HG02870 (cell line): ENCODE results near the gene CPEB1.

Experiments used
- ATAC-seq: cut with Tn5 transposase; IDR thresholded peaks from one replicate; pipeline ENCODE4 v1.9.1; 2021; ENCODE audit warnings: mild to moderate bottlenecking, moderate library complexity; ENCODE audit not compliant: unreplicated experiment

CPEB1 gene

DNA sequence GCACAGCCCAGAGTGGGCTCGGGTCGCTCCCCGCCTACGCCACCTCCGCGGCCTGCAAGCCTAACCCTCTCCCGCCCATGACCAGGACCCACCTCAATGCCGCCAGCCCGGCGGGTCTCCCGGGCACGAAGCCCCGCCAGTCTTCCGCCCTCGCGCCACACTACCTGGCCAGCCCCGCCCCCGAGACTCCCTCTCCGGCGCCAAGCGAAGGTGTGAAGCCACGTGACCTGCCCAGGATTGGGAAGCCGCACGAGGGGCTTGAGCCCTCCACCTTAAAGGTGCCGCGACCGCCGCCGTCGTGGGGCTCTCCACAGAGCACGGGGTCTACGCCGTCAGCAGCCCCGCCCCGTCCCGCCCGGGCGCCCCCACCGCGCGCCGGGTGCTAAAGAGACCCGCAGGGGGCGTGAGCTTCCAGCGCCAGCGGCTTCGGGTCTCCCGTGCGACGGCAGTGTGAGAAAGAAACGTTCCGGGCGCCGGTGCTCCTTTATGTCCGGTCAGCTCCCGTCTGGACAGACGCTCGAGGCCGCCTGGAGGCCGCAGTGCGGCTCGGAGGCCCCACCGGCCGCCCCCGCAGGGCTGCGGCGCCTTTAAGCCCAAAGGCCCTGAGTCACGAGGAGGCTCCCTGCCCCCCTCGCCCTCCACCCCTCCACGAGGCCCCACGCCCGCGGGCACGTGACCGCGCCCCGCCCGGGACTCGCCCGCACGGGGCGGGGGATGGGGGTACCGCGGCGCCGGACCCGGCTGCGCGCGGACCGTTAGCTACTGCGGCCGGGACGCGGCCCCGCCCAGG lies at the start of gene CPEB1:
CPEB1 (minus strand) TSS at position 319 of the 790 bp plus-strand sequence. CDS start 18,904 bp downstream, outside the sequence.
- no peak for ATAC-seq

DNA sequence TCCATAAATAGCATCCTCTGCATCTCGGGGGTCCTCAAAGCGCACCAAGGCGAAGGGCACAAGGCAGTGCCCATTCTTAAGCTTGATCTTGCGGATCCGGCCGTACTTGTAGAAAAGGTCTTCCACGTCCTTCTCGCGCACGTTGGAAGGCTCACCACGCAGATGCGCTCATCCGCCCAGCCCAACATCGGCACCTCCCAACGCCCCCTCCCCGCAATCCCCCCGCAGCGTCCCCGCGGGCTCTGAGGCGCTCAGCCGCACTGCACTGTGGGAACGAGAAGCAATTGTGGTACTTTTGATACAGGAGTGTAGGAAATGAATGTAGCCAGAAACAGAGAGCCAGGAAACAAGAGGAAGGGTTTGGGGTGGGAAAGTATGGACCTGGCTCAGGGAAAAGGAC lies 45.0 kb upstream of the CPEB1 start:
- ATAC-seq: no peak

DNA sequence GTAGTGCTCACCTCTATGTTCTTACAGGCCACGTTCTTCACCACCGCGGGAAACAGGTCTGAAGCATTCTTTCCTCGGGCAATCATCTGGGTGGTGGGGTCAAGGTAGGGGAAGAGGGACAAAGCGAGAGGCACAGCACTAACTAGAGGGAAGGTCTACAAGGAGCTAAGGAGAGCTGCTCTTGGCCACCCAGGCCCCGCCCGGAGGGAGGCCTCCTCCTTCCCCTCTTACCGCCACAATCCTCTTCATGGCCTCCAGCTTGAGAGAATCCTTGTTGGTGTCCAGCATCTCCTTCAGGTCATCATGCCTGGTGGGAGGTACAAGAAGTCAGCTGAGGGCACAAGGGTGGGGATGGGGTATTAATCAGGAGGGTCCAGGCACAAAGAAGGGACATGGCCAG lies 42.0 kb upstream of the CPEB1 start:
- ATAC-seq: no peak

DNA sequence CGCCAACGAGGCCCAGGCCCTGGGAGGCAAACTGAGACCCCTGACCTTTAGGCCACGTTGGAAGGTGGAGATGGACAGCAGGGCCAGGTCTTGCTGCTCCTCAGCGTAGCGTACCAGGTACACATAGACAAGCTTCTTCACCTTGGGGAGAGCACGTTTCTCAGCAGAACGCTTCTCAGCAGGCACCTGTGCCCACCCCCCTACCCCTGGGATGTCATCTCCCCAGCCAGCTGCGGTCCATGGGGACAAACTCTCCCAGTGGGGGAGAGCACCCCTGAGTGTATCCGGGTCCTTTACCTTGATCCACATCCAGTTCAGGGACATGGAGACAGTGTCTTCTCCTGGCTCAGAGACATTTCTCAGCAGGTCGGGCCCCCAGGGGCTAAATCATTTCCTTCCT lies 41.5 kb upstream of the CPEB1 start:
- no peak for ATAC-seq

DNA sequence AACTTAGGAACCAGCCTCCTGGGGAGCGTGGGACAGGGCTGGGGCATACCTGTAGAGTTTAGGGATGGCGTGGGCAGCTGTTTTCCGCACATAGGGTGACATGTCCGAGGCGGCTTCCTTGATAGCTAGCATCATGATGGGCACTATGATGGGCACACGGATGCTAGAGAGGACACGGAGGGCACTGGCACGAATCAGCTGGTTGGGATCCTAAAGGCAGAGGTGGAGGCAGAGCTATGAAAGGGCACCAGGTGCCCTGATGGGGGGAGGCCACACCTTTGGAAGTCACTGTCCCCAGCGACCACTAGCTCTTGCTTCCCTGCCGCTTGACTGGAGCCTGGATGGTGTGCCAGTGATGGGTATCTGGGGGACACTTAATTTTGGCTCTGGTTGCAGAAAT lies 34.2 kb upstream of the CPEB1 start:
- ATAC-seq: no peak

DNA sequence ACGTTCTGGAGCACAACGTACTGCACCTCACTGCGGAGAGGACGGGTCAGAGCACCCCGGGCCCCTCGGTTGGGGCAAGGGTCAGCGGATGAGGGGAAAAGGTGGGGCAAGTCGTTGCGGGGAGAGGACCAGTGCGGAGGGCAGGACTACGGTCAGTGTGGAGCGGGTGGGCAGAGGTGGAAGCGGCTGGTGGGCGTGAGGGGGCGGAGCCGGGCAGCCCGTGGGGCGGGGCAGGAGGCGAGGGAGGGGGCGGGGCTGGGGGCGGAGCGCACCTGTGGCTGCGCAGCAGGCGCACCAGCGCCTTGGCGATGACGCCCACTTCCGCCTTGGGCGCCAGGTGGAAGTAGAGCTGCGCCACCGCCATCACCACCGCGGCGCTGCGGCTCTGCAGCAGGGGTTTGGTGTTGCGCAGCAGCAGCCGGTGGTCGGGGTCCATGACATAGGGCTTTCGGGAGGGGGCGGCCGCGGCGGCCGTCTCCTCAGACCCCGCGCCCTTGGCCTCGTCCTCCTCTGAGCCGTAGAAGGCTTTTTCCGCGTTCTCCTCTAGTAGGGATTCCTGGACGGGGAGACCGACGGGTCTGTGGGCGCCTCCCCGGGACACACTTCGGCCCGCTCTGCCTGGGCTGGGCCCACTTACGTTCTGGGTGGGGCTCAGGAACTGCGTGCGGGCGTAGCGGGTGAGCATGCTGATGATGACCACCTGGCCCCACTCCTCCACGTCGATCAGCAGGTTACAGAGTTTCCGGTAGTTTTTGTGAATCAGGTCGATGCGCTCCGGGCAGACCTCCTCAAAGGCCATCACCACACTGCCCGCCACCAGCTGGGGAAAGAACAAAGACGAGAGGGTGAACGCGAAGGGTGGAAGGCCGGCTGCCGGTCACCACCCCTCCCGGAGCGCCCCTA lies 33.3 kb upstream of the CPEB1 start:
- peak; percentile 59 for ATAC-seq

DNA sequence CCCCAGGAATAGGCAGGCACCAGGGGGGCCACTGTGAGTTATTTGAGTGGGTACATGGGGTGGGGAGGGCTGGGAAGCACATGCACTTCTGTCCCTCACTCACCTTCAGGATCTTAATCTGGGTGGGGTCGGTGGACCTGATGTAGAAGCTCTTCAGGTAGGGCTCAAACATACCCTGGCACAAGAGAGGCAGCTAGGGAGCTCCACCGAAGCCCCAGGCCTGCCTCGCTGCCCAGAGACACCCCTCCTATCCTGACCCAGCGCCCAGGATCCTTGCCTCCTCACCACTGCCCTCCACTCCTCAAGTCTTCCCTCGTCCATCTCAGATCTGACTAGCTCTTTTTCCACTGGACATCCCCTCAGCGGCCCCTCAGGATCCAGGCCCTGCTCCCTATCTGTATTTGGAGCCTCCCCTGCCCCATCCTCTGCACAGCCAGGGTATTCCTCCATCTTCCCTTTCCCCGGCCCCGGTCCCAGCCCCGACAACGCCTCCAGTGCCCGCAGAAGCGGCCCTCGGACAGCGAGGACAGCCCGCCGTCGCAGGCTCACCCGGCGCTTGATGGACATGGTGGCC lies 32.5 kb upstream of the CPEB1 start:
- no peak for ATAC-seq

DNA sequence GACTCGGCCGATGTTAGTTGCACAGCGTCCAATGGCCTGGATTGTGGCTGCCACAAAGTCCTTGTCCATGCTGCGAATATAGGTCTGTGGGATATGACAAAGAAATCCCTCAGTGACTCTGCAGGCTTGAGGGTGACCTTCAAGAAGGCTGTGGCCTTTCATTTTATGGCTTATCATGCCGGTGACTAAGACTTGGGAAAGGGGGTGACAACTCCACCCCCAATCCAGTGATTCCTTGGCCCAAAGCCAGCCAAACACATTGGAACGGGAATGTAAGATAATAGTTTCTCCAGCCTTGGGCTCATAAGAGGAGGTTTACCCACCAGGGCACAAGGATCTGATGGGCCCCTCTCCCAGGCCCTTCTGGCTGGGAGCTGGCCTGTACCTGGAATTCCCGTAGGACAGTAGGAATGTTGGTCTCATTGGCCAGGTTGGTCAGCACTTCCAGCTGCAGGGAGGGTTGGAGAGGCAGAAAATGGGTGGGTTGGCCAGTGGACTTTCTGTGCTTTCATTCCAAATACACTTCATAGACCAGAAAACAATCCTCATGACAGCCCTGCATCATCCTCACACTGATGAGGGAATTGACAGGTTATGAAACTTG lies 30.7 kb upstream of the CPEB1 start:
- no peak for ATAC-seq

DNA sequence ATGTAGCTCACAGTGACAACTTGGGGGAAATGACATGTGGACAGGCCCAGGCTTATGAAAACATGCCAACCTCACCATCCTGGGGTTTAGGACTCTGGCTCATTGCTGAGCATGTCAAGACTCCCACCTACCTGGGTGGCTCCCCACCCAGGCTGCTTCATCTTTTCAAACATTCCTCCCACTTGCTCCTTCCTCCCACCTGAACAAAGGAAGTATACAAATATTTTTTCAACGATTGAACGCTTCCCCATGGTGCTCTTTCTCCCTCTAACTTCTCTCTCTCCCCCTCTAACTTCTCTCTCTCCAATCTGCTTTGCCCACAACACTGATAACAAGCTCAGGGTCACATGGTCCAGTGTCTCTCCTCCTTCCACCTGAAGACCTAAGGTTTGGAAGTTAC lies 27.7 kb upstream of the CPEB1 start:
- no peak for ATAC-seq

DNA sequence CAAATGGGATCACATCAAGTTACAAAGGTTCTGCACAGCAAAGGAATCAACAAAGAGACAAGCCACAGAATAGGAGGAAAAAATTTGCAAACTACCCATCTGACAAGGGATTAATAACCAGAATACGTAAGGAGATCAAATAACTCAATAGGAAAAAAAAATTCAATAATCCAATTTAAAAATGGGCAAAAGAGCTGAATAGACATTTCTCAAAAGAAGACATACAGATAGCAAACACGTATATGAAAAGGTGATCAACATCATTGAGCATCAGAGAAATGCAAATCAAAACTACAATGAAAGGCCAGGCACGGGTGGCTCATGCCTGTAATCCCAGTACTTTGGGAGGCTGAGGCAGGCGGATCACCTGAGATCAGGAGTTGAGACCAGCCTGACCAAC lies 23.5 kb upstream of the CPEB1 start:
- no peak for ATAC-seq

DNA sequence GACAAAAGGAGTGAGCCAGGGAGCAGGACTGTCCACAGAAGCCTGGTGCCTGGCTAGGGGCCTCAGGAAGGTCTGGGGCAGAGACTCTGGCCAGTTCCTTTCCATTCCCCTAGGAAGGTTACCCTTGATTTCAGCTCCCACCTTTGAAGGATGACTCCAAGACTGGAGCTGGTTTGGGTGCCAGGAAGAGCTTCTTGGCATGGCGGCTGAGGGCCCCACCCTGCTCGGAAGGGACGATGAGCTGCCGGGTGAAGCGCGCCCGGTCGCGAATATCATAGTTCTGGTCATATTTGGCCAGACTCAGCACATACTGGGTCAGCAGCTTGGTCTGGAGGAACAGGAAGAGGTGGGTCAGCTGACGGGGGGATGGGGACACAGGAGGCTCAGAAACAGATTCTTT lies 19.4 kb upstream of the CPEB1 start:
- no peak for ATAC-seq

DNA sequence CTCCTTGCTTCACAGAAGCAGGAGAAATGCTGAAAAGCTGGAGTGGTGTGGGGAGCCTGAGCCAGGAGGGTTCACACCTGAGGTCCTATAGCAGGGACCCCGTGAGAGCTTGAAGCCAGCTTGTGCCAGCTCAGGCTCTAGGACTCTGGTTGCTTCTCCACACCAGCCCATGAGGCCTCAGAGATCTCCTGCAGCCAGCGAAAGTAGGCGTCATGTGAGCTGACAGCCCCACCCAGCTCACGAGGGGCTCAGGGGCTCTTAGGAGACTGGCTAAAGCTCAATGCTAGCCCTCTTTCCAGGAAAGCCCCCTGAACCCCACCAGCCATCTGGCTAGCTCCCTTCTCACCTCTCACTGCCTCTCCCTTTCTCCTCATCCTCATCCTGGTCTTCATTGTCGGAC lies 16.9 kb upstream of the CPEB1 start:
- no peak for ATAC-seq

DNA sequence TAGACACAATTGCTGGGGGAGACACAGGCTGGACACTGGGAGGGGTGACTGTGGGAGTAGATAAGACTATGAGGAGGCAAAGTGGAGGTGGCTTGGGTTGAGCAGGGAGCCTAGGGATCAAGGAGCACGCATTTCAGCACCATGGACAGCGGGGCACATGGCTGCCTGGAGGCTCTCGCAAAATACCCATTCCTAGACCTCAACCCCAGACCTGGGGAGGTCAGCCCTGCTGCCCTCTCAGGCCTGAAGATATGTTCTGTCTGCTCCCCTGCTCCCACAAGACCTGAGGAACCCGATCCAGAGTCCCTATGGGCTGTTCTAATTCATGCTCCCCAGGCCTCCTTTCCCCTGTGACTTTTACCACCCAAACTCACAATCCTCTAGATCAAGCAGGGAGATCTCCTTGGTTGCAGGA lies 16.0 kb upstream of the CPEB1 start:
- ATAC-seq: no peak

DNA sequence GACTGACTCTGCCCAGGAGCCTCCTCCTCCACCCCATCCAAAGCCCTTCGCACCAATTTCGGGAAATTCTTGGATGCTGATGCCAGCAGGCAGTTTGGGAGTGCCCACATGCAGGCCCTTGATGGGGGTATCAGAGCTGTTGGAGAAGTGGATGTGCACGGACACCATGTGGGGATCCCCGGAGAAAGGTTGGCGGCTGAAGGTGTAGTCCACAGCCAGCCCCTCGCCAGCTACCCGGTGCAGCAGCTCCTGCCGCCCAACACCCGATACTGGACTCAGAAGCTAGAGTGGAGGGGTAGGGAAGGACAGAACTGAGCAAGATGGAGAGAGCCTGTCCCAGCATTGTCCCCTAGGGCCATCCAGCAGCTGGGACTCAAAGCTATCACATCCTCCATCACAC lies 15.5 kb upstream of the CPEB1 start:
- no peak for ATAC-seq

DNA sequence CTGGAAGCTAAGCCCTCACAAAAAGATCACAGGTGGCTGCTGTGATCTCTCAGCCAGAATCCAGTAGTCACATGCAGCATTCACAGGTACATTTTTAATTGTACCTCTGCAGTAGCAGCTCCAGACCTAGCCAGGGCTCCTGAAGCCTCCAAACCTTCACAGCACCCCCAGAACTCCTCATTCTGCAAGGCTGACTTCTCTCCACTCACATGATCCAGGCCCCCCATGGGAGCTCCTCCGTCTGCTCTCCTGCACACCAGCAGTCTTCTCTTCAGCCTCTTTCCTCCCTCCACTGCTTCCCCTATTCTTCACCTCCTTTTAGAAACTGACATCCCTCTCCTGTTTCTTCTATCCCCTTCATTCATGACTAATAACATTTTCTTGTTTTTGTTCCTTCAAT lies 13.2 kb upstream of the CPEB1 start:
- no peak for ATAC-seq

DNA sequence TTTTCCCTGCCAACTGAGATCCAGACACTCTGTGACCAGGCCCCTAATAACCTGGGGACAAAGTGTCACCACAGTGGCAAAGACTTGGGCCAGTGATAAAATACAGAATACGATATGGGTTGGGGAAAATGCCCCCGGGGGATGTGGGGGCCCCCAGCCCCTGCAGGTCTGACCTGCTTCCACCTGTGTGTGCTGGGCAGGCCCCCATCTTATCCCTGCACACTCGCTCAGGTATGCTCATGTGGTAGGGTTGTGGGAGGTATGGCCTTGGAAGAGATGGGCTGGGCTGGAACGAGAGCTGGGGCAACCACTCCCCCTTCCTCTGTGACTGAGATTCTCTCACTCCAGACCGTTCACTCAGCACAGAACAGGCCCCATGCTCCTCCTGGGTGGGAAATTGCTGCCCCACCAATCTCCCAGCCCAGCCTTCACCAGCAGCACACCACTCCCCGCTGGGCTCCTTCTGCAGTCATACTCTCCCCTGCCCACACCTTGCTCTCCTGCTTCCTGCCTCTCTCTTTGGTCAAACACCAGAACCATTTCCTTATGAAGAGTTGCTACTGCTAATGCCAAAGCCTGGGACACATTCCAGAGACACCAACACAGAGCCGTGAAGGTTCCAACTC lies 9.6 kb upstream of the CPEB1 start:
- ATAC-seq: no peak

DNA sequence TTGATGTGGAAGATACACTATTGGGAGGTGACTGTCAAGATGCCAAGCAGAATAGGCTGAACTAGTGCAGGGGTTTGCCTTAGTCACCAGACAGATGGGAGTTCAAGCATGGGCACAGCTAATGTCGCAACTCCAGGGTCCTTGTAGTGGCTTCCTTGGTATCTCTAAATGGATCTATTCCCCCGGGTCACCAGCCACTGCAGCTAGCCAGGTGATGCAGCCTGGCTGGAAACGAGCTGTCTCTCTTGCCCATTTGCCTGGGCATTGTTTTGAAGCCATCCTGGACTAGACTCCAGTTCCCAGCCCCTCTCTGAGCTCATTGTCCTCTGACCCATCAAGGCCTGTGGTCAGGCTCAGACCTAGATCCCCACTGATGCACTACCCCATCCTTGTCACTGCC lies 8.4 kb upstream of the CPEB1 start:
- no peak for ATAC-seq

DNA sequence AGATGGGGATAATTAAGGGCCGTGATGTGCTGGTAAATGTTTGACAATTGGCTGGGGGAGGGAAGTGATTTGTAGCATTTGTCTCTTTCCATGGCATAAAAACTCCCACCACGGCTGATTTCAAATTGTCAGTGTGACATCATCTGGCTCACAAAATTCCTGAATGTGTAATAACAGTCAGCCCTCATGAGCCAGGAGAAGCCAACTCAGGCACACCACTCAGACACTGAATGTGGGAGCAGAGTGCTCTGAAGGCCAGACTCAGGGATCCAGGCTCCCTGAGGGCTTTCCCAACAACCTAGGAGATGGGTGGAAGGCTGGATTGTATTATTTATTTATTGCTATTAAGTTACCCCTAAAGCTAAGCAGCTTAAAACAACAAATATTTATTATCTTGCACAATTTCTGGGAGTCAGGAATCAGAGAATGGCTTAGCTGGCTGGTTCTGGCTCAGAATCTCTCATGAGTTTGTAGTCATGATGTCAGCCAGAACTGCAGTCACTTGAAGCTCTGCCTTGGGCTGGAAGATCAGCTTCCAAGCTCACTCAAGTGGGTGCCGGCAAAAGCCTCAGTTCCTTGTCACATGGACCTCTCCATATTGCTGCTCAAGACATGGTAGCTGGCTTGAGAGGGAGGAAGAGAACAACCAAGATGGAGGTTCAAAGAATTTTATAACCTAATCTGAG lies 6.5 kb upstream of the CPEB1 start:
- ATAC-seq: no peak

DNA sequence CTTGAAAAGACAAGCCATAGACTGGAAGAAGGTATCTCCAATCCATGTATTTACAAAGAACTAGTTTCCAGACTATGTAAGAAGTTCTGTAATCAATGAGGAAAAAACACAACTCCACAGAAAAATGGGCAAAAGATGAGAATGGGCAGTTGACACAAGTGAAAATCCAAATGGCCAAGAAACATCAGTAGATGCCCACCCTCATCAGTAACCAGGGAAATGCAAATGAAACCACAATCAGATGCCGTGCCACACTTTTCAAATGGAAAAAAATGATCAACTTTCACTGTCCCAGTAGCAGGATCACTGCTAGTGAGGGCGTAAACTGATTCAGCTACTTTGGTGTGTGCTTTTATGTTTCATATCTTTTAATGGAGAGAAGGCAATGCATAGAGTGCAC lies 4.5 kb upstream of the CPEB1 start:
- ATAC-seq: no peak

DNA sequence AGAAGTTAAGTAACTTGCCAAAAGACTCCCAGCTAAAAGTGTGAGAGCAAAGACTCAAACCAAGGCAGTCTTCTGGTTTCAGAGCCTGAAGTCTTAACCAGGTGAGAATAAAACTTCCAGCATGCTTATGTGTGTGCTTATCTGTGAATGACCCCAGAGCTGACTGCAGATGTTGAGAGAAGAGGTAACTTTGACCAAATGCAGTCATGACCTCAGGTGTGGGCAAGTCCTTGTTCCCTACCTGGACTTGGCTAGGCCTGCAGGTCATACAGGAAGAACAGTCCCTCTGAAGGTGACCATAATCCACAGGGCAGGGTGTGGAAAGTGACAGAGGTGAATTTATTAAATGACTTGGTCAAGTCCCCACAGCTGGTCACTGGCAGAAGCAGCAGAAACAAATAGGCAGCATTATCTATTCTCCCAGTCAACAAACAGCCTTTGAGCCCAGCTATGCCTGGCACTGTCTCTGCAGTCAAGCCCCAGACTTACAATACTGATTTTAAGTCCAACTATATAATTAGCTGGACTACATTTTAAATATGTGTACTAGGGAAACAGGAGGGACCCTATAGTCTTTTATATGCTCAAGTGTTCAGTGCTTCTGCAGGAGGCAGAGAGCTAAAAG lies 3.0 kb upstream of the CPEB1 start:
- ATAC-seq: no peak
